Duodenal mucosa (tissue), 2 donors: Measurements from ENCODE around the gene ENTPD1.
"Not testable (repeated sequence)": the region's sequence is repeated elsewhere in the genome, so short reads cannot be mapped to it uniquely, and the experiment has no call there.

Experiments
- H3K27ac ChIP-seq: one replicate; pipeline ENCODE4 v1.7.0; 2013; ENCODE audit warnings: low read depth, low read length
- H3K27me3 ChIP-seq, 2 donors: one replicate each; pipeline ENCODE4 v1.7.0; 2013; ENCODE audit warnings: low read length in 2 of 2, control low read depth in 1 of 2; ENCODE audit not compliant: insufficient read depth in 2 of 2, control insufficient read depth in 1 of 2
- H3K36me3 ChIP-seq, 2 donors: one replicate each; pipeline ENCODE4 v1.7.0; 2013; ENCODE audit warnings: low read length in 2 of 2, control low read depth in 1 of 2; ENCODE audit not compliant: insufficient read depth in 2 of 2, control insufficient read depth in 1 of 2
- H3K4me1 ChIP-seq, 2 donors: one replicate each; pipeline ENCODE4 v1.7.0; 2013; ENCODE audit warnings: low read length in 2 of 2, control low read depth in 1 of 2; ENCODE audit not compliant: insufficient read depth in 2 of 2, control insufficient read depth in 1 of 2
- H3K4me3 ChIP-seq, 2 donors: one replicate each; pipeline ENCODE4 v1.7.0; 2013; ENCODE audit warnings: low read length in 2 of 2, low read depth in 1 of 2
- H3K9ac ChIP-seq, 2 donors: one replicate each; pipeline ENCODE4 v1.7.0; 2013; ENCODE audit warnings: low read length in 2 of 2, low read depth in 1 of 2
- H3K9me3 ChIP-seq, 2 donors: one replicate each; pipeline ENCODE4 v1.7.0; 2013; ENCODE audit warnings: low read length in 2 of 2, control low read depth in 1 of 2; ENCODE audit not compliant: control insufficient read depth in 1 of 2

ENTPD1 gene

DNA sequence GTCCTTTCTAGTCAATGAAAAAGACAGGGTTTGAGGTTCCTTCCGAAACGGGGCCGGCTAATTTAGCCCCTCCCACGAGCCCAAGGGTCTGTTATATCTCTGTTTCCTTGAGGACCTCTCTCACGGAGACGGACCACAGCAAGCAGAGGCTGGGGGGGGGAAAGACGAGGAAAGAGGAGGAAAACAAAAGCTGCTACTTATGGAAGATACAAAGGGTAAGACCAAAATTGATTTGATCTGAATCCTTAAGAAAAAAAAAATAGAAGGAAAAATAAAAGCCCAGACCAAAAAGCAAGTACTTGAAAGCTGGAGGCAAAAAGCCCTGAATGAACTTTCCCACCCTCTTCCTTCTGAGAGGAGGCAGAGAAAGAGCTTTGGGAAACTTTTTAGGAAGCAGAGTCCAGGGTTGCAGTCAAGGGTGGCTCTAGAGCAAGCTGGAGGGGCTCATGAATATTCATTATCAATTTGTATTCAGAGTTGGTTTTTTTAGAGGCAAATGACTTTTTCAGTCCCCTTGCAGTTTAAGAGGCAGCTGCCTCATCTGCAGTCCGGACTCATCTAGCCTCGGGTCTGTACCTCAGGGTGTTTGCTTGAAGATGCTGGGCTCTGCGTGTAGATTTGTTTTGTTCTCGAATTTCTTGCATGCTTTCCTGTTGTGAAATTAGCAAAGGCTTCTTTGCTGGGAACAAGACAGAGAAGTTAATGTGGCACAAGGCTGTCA is at the start of gene ENTPD1:
Gene ENTPD1 (plus strand): TSS at position 123 of the 721 bp plus-strand sequence. CDS start 77 bp downstream, at position 200.
- H3K4me3 ChIP-seq: peak within 1 kb of the TSS; percentile 42 to 67
- peak within 1 kb of the TSS; percentile 47 to 62 for H3K9ac ChIP-seq

DNA sequence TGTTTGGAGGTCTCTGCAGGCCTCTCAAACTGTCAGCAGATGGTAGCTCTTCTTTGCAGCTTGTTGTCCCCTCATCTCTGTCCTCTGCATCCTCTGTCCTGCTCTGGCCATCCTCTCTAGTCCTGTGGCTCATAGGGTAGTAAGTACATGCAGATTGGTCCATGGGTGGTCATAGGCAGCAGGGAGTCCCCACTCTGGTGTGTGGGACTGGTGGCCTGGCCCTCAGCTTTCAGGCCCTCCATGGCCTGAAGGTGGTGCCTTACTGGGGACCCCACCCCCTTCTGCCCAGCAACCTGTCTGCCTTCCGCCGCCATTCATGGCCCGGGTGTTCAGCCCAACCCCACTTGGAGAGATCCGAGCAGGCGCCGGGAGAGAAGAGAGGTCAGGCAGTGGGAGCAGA is 49.4 kb upstream of the ENTPD1 start:
- Histone ChIP-seq H3K9ac (no peak overlapping the region), H3K36me3 (no peaks in the 10 kb centered on the region), H3K4me3 (no peak overlapping the region), H3K9me3 (no peaks in the 10 kb centered on the region), H3K27ac (no peak overlapping the region), H3K4me1 (no peaks in the 10 kb centered on the region), H3K27me3 (no peaks in the 10 kb centered on the region)

More for the DNA sequence above, at the start of gene ENTPD1:
- Histone ChIP-seq H3K27ac (peak within 1 kb of the TSS; percentile 46), H3K36me3 (no peaks in the 10 kb centered on the region), H3K4me1 (peaks cover 12 to 18% of the 10 kb centered on the region in 2 donors), H3K27me3 (no peaks in the 10 kb centered on the region), H3K9me3 (no peaks in the 10 kb centered on the region)

GRCh38 chr10:95706990-95707389 is 49.0 kb upstream of the ENTPD1 start:
- no peaks in the 10 kb centered on the region for H3K9me3 ChIP-seq
- H3K36me3 ChIP-seq: no peaks in the 10 kb centered on the region
- no peaks in the 10 kb centered on the region for H3K27me3 ChIP-seq
- H3K27ac ChIP-seq: no peak overlapping the region
- no peak overlapping the region for H3K4me3 ChIP-seq
- no peaks in the 10 kb centered on the region for H3K4me1 ChIP-seq
- H3K9ac ChIP-seq: no peak overlapping the region

GRCh38 chr10:95711492-95711891 is 44.5 kb upstream of the ENTPD1 start:
- H3K27ac ChIP-seq: no peak overlapping the region
- H3K9ac ChIP-seq: no peak overlapping the region
- H3K9me3 ChIP-seq: no peaks in the 10 kb centered on the region
- no peak overlapping the region for H3K4me3 ChIP-seq
- no peaks in the 10 kb centered on the region for H3K36me3 ChIP-seq
- H3K4me1 ChIP-seq: no peaks in the 10 kb centered on the region
- no peaks in the 10 kb centered on the region for H3K27me3 ChIP-seq

DNA sequence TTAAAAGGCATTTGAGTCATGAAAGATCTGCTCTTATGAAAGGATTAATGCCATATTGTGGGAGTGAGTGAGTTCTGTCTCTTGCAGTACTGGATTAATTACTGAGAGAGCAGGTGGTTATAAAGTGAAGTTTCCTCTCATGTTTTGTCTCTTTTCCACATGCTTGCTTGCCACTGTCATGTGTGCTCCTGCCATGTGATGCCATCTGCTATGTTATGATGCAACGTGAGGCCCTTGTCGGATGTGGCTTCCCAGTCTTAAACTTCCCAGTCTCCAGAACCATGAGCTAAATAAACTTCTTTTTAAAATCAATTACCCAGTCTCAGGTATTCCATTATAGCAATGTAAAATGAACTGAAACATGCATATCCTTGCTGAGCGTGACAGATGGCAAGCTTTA is 39.5 kb upstream of the ENTPD1 start:
- H3K9me3 ChIP-seq: no peaks in the 10 kb centered on the region
- H3K27me3 ChIP-seq: no peaks in the 10 kb centered on the region
- no peak overlapping the region for H3K9ac ChIP-seq
- no peak overlapping the region for H3K27ac ChIP-seq
- H3K36me3 ChIP-seq: no peaks in the 10 kb centered on the region
- no peaks in the 10 kb centered on the region for H3K4me1 ChIP-seq
- no peak overlapping the region for H3K4me3 ChIP-seq

DNA sequence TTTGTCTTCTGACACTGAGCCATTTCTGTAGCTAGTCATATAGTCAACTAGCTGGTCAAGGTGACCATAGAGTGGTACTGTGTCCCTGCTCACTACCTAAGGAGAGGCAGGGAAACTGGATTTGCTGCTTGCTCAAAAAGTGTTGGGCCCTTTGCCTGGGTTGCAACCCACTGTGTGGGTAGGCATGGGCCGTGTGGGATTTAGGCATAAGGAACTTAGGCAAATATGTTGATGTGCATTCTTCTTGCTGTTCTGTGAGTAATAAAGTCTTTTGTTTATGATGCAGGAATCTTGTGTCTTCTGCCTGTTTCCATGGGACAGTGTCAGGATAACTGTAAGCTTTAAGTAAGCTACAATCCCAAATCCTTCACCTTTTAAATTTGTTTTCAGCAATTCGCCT is 39.1 kb upstream of the ENTPD1 start:
- no peaks in the 10 kb centered on the region for H3K4me1 ChIP-seq
- H3K9ac ChIP-seq: no peak overlapping the region
- H3K27me3 ChIP-seq: no peaks in the 10 kb centered on the region
- H3K36me3 ChIP-seq: no peaks in the 10 kb centered on the region
- no peak overlapping the region for H3K27ac ChIP-seq
- no peaks in the 10 kb centered on the region for H3K9me3 ChIP-seq
- no peak overlapping the region for H3K4me3 ChIP-seq

- not testable (repeated sequence) for H3K27me3 ChIP-seq, H3K27ac ChIP-seq, H3K4me1 ChIP-seq, H3K9me3 ChIP-seq, H3K36me3 ChIP-seq, H3K9ac ChIP-seq, H3K4me3 ChIP-seq
Observed at GRCh38 chr10:95720745-95721144, 35.2 kb upstream of the ENTPD1 start.

DNA sequence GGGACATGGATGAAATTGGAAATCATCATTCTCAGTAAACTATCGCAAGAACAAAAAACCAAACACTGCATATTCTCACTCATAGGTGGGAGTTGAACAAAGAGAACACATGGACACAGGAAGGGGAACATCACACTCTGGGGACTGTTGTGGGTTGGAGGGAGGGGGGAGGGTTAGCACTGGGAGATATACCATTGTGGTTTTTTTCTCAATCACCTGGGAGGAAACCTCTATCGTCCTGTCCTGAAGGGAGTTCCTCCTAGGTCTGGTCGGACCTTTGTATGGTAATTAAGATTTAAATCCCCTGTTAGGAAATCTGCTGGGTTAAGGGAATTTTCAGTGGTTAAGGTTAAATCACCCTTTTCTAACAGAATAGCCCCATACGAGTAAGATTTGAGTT is 33.5 kb upstream of the ENTPD1 start:
- H3K4me1 ChIP-seq, H3K27ac ChIP-seq, H3K36me3 ChIP-seq, H3K9ac ChIP-seq, H3K27me3 ChIP-seq, H3K9me3 ChIP-seq, H3K4me3 ChIP-seq: not testable (repeated sequence)

DNA sequence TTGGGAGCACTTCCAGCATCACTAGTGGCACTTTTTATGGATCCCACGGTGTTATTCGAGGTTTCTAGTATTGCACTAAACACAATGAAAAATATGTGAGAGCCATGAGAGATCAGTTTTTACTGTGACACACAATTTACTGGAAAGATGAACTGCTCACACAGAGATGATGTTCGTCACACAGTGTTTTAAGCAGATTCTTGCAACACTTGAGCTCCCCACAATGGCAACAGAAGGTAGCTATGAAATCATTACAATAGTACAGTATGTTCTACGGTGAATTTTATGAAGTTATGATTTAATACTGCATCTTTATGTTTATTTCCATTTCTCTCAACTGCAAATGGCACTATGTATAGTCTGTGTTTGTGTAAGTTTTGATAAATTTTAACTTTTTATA is 27.4 kb upstream of the ENTPD1 start:
- no peaks in the 10 kb centered on the region for H3K27me3 ChIP-seq
- H3K36me3 ChIP-seq: no peaks in the 10 kb centered on the region
- H3K4me1 ChIP-seq: no peaks in the 10 kb centered on the region
- H3K9ac ChIP-seq: no peak overlapping the region
- H3K27ac ChIP-seq: no peak overlapping the region
- no peak overlapping the region for H3K4me3 ChIP-seq
- peaks cover 0 to 9% of the 10 kb centered on the region in 2 donors for H3K9me3 ChIP-seq

DNA sequence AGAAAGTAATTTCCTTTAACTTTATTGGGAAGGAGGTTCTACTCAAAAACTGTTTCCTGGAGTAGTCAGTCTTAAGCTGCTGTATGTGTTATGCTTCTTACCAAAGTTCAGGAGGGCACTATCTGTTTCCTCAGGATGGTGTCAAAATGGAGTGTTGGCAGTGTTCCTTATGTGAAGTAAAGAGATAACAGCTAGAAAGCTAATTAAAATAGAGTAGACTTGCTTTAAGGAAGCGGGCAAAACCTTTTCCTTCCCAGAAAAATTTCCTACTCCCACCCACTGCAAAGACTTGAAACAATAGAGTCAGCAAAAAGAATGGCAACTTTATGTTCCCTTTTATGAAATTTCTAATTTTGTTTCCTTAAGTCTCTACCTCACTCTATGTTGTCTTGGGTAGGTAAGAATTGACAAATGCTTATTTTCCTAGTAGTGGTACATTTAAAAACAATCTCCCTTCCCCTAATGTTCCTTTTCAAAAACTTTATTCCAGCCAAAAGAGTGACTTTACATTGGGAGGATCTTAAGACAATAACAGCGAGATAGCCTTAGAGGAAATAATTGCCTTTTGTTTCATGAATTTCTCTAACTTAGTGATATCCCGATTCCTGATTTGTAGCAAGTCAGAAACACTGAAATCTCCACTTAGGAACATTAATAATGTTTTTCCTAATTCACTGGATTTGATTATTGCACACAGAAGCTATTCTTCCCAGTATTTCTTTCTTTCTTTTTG is 26.5 kb upstream of the ENTPD1 start:
- H3K4me1 ChIP-seq: no peaks in the 10 kb centered on the region
- H3K9me3 ChIP-seq: peaks cover 0 to 9% of the 10 kb centered on the region in 2 donors
- no peak overlapping the region for H3K4me3 ChIP-seq
- H3K9ac ChIP-seq: no peak overlapping the region
- H3K36me3 ChIP-seq: no peaks in the 10 kb centered on the region
- H3K27me3 ChIP-seq: no peaks in the 10 kb centered on the region
- H3K27ac ChIP-seq: no peak overlapping the region
